OCI-LY7 (cell line): ENCODE results near the gene CAPN9. TPM values are rescaled to one million over a fixed set of nuclear protein-coding genes. Genes with fewer than 3 reads are reported as not detected.

ENCODE experiments used
- BruUV-seq: library from RNA; stranded (reverse); fragments of 400-500 nt; replicated peaks from 2 replicates; lab custom pipeline; 2021; lab: Mats Ljungman, UMichigan
- CTCF ChIA-PET: fragments of 300-600 bp; sonication (Branson Sonifier 250); formaldehyde crosslinking; loops from one replicate; lab custom pipeline; 2022; ENCODE audit warnings: antibody characterized with exemption; ENCODE audit not compliant: unreplicated experiment; lab: Charles Lee
- POLR2A ChIA-PET: fragments of 300-600 bp; sonication (Branson Sonifier 250); formaldehyde crosslinking; loops from one replicate; lab custom pipeline; 2022; ENCODE audit warnings: antibody characterized with exemption; lab: Charles Lee
- DNase-seq: peaks from one replicate; pipeline ENCODE4 v3.0.0-alpha.2; 2015; ENCODE audit warnings: low spot score
- H2AFZ ChIP-seq: fragments of 200-600 bp; sonication (generic), shearing (Covaris generic); 2 replicates; pipeline ENCODE4 v1.6.1; 2014; ENCODE audit warnings: mild to moderate bottlenecking, antibody characterized with exemption, low read length, moderate library complexity
- H3K27ac ChIP-seq: fragments of 200-600 bp; sonication (generic); 2 replicates; pipeline ENCODE4 v1.5.1; 2014; ENCODE audit warnings: mixed run types, low read depth, mild to moderate bottlenecking, moderate library complexity, low read length, inconsistent platforms; ENCODE audit not compliant: poor library complexity, severe bottlenecking
- H3K36me3 ChIP-seq: fragments of 200-600 bp; sonication (generic); 2 replicates; pipeline ENCODE4 v1.6.1; 2014; ENCODE audit warnings: mild to moderate bottlenecking, antibody characterized with exemption, low read length, moderate library complexity, mixed read lengths; ENCODE audit not compliant: insufficient read depth
- H3K4me1 ChIP-seq: fragments of 200-600 bp; sonication (generic); 2 replicates; pipeline ENCODE4 v1.5.1; 2014; ENCODE audit warnings: mild to moderate bottlenecking, low read length; ENCODE audit not compliant: insufficient read depth, poor library complexity, severe bottlenecking
- H3K4me2 ChIP-seq: fragments of 200-600 bp; sonication (generic); 2 replicates; pipeline ENCODE4 v1.6.1; 2014; ENCODE audit warnings: mild to moderate bottlenecking, low read length
- H3K4me3 ChIP-seq: fragments of 200-600 bp; sonication (generic); 2 replicates; pipeline ENCODE4 v1.5.1; 2014; ENCODE audit warnings: mild to moderate bottlenecking, low read depth, low read length; ENCODE audit not compliant: poor library complexity, severe bottlenecking
- H3K79me2 ChIP-seq: fragments of 200-600 bp; sonication (generic); 2 replicates; pipeline ENCODE4 v1.6.1; 2016; ENCODE audit warnings: low read depth, mild to moderate bottlenecking, low read length, moderate library complexity, mixed read lengths; ENCODE audit not compliant: insufficient read depth
- H3K9me2 ChIP-seq: fragments of 200-600 bp; sonication (generic); 2 replicates; pipeline ENCODE4 v1.6.1; 2016; ENCODE audit warnings: mild to moderate bottlenecking, low read length, mixed read lengths; ENCODE audit not compliant: insufficient read depth
- H3K9me3 ChIP-seq: fragments of 200-600 bp; sonication (generic); 2 replicates; pipeline ENCODE4 v1.6.1; 2014; ENCODE audit warnings: mild to moderate bottlenecking, mixed run types, low read length, mixed read lengths
- H4K20me1 ChIP-seq: fragments of 200-600 bp; sonication (generic); 2 replicates; pipeline ENCODE4 v1.6.1; 2014; ENCODE audit warnings: mild to moderate bottlenecking, antibody characterized with exemption, low read length, moderate library complexity, mixed read lengths; ENCODE audit not compliant: insufficient read depth
- EZH2phosphoT487 ChIP-seq: fragments of 200-600 bp; sonication (generic); IDR thresholded peaks from 2 replicates; pipeline ENCODE4 v1.6.1; 2018; ENCODE audit warnings: low read depth, borderline replicate concordance, mild to moderate bottlenecking, mixed run types, antibody characterized with exemption, low read length, moderate library complexity, mixed read lengths
- intact Hi-C: fragments of 100-400 bp; cut with micrococcal nuclease; formaldehyde crosslinking; loops from one replicate; pipeline ENCODE4 v1.10.0; 2022; ENCODE audit not compliant: unreplicated experiment
- total RNA-seq, 2 experiments: library from RNA; depleted of rRNA in 1 of 2; stranded (reverse); fragments of >200 nt in 1 of 2; shearing (Covaris generic) in 1 of 2; gene quantifications; 2 replicates each; pipeline ENCODE4 v1.2.3, GENCODE V29; 2014 to 2022
- TF ChIP-seq, protein P1 (sequence below): fragments of 200-600 bp; sonication (generic); conservative IDR thresholded peaks from 2 replicates; pipeline ENCODE4 v1.5.1; 2014; ENCODE audit warnings: mild to moderate bottlenecking, antibody characterized with exemption, low read length, moderate library complexity, mixed read lengths

The CAPN9 gene
- total RNA-seq, 2 experiments from 2014 or later: not detected

DNA sequence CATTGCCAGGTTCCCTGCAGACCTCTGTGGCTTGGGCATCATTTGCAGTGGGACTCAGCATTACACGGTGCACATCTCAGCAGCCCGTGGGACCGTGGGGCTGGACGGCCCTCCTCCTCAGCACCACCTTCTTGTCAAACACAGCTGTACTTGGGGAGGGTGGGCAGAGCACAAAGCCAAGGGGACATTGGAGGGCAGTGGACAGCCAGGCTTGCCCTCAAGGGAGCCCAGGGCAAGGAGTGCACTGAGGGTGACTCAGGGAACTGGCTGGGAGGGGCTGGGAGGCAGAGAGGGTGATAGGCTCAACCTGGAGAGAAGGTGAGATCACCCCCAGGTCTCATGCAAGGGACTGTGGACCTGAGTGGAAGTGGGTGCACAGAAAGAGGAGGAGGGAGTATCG lies 3.4 kb downstream of the CAPN9 start:
- no TSS peak for BruUV-seq
- ChIA-PET CTCF (no interaction called here), POLR2A (no interaction called here)
- no peaks in the 10 kb centered on the region for H3K9me3 ChIP-seq
- H3K4me1 ChIP-seq: peaks cover 14% of the 10 kb centered on the region
- H3K36me3 ChIP-seq: no peaks in the 10 kb centered on the region
- H3K9me2 ChIP-seq: no peaks in the 10 kb centered on the region
- intact Hi-C loops: no loop called here
- no peak for DNase-seq
- no peaks in the 10 kb centered on the region for H4K20me1 ChIP-seq
- no peak overlapping the region for H2AFZ ChIP-seq
- no peak overlapping the region for H3K4me2 ChIP-seq
- H3K79me2 ChIP-seq: no peaks in the 10 kb centered on the region
- no peak overlapping the region for H3K4me3 ChIP-seq
- no peak overlapping the region for H3K27ac ChIP-seq
- no peak for TF ChIP-seq EZH2phosphoT487
- TF ChIP-seq, protein P1, sequence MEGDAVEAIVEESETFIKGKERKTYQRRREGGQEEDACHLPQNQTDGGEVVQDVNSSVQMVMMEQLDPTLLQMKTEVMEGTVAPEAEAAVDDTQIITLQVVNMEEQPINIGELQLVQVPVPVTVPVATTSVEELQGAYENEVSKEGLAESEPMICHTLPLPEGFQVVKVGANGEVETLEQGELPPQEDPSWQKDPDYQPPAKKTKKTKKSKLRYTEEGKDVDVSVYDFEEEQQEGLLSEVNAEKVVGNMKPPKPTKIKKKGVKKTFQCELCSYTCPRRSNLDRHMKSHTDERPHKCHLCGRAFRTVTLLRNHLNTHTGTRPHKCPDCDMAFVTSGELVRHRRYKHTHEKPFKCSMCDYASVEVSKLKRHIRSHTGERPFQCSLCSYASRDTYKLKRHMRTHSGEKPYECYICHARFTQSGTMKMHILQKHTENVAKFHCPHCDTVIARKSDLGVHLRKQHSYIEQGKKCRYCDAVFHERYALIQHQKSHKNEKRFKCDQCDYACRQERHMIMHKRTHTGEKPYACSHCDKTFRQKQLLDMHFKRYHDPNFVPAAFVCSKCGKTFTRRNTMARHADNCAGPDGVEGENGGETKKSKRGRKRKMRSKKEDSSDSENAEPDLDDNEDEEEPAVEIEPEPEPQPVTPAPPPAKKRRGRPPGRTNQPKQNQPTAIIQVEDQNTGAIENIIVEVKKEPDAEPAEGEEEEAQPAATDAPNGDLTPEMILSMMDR: no peak

DNA sequence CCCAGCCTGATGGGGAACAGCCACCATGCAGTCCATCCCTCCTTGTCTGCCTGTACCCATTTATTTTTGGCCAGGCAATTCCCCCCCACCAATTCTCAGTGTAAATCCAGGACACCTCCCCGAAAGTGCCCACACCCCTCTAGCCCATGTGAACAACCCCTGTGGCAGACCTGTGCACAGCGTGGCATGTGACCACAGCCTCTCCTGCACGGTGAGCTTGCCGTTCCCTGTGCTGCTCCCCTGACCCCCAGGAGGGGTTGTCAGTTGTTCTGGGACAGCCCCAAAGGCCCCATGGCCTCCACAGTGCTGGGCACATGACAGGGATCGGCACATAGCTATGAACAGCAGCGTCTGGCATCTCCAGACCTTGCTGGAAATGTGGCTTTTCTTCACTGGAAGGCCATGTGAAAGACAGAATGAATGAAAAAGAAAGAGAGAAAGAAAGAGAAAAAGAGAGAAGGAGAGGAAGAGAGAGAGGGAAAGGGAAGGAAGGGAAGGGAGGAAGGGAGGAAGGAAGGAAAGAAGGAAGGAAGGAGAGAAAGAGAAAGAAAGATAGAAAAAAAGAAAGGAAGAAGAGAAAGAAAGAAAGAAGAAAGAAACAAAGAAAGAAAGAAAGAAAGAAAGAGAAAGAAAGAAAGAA lies 3.9 kb downstream of the CAPN9 start:
- Histone ChIP-seq H3K4me2 (no peak overlapping the region), H3K36me3 (no peaks in the 10 kb centered on the region), H3K79me2 (no peaks in the 10 kb centered on the region), H4K20me1 (no peaks in the 10 kb centered on the region), H3K4me3 (no peak overlapping the region), H2AFZ (no peak overlapping the region), H3K9me3 (no peaks in the 10 kb centered on the region), H3K4me1 (peaks cover 14% of the 10 kb centered on the region), H3K27ac (no peak overlapping the region), H3K9me2 (no peaks in the 10 kb centered on the region)
- CTCF ChIA-PET: no interaction called here
- intact Hi-C loops: no loop called here
- BruUV-seq: no TSS peak
- POLR2A ChIA-PET: no interaction called here
- no peak for TF ChIP-seq EZH2phosphoT487
- DNase-seq: no peak

DNA sequence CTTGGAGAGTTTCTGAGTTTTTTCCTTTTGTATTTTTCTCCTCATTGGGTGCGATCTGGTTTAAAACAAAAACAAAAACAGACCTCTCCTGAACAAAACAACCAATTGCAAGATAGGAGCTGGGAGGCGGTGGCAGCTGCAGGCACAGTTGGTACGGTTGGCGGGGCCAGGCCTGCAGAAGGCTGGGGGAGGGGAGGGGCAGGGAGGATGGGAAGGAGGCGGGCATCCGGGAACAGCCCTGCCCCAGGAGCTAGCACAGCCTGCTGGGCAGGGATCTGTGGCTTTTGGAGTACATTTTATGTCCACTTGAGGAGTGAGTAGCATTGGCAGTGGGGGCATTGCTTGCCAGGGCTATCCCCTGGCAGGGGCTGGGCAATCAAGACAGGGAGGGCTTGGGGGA lies 5.2 kb downstream of the CAPN9 start:
- intact Hi-C loops: no loop called here
- Histone ChIP-seq H3K9me2 (no peaks in the 10 kb centered on the region), H3K4me2 (no peak overlapping the region), H4K20me1 (no peaks in the 10 kb centered on the region), H2AFZ (no peak overlapping the region), H3K4me3 (no peak overlapping the region), H3K9me3 (no peaks in the 10 kb centered on the region), H3K27ac (no peak overlapping the region), H3K4me1 (peaks cover 14% of the 10 kb centered on the region), H3K79me2 (no peaks in the 10 kb centered on the region), H3K36me3 (no peaks in the 10 kb centered on the region)
- TF ChIP-seq, protein P1: no peak
- no peak for TF ChIP-seq EZH2phosphoT487
- BruUV-seq: no TSS peak
- DNase-seq: no peak
- CTCF ChIA-PET: no interaction called here
- POLR2A ChIA-PET: interaction anchor here (0.6 kb wide), 1 partner anchor 101 kb away, joined by 4 read pairs; no protein-coding TSS in a partner anchor
